GM19468 (cell line): ENCODE data around the gene IGF2.
"Not testable (repeated sequence)": the region's sequence is repeated elsewhere in the genome, so short reads cannot be mapped to it uniquely, and the experiment has no call there.

ENCODE experiments used
- ATAC-seq: cut with Tn5 transposase; IDR thresholded peaks from one replicate; pipeline ENCODE4 v1.9.1; 2021; ENCODE audit warnings: mild to moderate bottlenecking, moderate library complexity, moderate number of reproducible peaks; ENCODE audit not compliant: unreplicated experiment; ENCODE audit errors: extremely low read depth

IGF2 gene, protein sequence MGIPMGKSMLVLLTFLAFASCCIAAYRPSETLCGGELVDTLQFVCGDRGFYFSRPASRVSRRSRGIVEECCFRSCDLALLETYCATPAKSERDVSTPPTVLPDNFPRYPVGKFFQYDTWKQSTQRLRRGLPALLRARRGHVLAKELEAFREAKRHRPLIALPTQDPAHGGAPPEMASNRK

DNA sequence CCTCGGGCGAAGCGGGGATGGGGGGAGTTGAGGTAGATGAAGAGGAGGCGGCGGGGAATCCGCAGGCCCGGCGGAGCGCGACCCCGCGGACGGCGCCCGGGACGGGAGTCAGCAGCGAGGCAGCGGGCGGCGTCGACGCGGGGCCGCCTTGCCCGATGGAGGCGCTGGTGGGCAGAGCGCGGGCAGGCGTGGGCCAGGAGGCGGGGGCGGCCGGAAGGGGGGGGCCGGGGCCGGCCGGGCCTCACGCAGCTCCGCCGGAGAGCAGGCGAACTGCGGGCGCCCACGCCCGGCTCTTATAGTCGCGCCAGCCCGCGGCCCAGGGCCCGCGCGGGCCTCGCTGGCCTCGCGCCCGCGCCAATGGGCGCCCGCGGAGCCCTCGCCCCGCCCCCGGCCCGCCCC is at the start of gene IGF2:
Gene IGF2, minus strand, starts transcription at position 267 of the 399 bp plus-strand sequence. CDS start 3,866 bp downstream, outside the sequence.
- no peak for ATAC-seq

DNA sequence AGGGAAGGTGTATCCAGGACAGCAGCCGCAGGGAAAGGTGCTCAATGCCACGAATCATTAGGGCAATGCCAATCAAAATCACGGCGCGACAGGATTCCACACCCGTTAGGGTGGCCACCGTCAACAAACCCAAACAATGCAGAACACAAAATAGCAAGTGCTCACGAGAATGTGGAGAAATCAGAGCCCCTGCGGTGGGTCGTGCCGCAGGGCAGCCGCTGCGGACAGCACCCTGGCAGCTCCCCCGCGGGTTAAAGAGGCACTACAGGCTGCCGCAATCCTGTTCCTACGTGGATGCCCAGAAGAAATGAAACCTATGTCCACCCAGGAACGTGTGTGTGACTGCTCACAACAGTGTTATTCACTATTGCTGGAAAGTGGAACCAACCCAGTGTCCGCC is 49.6 kb upstream of the IGF2 start:
- ATAC-seq = no peak

DNA sequence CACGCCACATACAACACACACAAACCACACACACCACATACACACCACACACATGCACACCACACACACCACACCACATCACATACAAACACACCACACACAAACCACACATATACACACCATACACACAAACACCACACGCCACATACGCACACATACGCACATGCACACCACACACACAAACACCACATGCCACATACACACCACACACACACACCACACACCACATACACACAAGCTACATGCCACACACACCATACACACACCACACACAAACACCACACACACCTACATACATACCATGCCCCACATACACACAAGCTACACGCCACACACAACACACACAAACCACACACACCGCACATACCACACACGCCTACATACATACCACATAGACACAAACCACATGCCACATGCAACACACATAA is 48.1 kb upstream of the IGF2 start:
- ATAC-seq = no peak

DNA sequence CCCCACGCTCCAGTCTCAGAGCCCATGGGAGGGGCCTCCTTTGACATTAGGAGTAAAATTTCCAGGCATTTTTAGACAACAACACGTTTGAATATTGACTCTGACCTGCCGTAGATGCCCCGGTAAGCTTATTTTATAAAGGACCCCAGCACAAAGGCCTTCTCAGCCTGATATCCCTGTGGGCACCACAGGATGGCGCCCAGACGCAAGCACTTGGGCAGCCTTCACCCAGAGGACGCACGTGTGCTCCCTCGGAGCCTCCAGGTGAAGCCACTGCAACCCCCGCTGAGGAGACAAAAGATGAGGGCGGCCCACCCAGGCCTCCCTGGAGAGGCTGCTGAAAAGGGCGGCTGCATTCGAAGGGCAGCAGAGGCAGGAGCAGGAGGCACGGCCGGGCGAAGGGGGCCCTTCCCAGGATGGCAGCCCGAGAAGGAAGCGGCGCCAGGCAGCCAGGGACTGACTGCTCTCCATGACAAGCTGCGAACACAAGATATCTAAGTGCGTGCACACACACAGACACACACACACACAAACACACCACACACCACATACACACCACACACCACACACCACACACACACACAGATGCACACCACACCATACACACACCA is 47.6 kb upstream of the IGF2 start:
- ATAC-seq = no peak

DNA sequence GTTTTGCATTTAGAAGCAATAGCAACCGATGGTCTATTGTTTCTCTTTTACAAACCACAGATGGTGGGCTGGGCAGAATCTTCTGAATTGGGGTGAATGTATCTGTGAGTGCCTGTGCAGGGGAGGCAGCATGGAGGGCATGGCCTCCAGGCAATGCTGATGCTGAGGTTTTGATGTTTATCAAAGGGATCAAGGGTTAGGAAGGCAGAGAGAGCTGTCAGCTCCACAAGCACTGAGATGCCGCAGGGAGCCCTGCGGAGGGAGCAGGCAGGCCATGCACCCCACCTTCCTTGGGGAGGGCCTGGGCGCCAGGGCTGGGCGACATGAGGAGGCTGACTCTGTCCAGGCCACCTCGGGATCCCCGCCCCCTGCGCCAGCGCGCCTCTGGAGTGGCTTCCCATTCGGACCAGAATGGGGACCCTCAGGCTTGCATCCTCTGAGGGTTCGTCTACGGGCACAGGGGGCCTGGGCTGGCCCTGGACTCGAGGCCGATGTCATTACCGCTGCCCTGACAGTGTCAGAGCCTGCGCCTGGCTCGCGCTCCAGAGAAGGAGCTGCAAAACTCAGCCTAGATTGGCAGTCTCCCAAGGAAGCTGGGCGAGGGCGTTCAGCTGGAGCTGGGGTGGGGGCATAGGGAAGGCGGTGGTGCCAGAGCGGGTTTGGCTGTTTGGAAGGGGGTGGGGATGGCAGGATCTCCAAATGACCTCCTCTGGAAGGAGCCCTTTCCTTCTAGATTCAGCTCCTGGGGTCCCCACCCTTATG is 46.3 kb upstream of the IGF2 start:
- ATAC-seq = no peak

DNA sequence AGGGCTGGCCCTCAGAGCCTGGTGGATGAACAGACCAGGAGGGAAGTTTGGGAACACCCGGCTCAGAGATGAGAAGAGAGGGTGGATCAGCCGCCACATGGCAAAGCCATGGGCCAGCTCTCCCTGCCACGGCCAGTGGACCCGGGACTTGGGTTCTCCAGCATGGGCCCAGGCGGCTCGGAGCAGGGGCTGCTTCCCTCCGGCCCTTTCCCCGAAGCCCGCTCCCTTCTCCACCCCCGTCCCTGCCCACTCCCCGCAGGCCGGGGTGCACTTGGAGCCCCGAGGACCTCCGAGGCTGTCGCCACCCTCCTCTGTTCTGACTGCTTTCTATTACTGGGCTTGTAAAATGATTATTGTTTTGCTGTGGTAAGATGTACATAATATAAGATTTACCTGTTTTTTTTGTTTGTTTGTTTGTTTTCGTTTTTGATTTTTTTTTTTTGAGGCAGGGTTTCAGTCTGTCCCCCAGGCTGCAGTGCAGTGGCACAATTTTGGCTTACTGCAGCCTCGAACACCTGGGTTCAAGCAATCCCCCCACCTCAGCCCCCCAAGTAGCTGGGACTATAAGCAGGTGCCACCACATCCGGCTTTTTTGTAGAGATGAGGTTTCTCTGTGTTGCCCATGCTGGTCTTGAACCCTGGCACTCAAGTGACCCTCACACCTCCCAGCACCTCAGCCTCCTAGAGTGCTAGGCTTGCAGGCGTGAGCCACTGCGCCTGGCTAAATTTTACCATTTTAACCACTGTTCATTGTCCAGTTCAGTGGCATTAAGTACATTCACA is 43.7 kb upstream of the IGF2 start:
- ATAC-seq = no peak

DNA sequence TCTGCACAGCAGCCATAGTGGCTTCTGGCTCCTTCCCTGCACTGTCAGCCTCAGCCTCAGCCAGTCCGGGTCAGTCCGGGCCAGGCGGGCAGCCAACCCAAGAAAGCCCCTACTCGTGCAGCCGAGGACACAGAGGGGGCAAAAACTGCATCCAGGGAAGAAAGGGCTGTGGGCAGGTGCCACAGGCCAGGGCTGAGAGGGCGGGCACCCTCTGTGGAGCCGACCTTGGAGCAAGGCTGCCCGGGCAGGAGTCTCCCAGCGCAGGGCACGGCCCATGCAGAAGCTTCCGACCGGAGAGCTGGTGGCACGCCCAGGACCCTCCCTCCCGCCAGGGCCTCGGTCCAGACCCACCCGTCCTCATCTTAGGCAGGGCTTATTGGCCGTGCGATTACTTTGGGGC is 42.9 kb upstream of the IGF2 start:
- ATAC-seq = no peak

DNA sequence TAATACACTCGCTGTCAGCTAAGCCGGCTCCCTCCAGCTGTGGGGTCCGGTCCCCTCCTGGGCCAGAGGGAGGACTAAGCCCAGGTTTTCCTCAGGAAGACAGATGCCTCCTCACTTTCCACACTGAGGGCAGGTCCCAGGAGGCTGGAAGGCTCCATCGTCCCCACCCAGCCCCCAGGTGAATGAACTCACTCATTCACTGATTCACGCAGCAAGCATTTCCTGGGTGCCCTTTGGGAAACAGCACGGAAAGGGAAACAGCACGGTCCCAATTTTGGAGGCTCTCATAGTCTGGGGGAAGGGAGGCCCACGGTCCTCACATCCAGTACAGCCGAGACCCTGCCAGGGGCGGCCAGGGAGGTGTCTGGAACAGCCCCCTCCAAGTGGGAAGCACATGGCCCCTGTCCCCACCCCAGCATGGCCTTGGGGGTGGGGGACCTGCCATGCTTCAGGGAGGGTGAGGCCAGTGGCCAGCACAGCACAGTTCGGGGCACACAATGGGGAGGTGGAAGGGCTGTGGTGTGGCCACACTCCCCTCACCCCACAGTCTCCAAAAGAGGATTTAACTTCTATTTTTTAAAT is 41.7 kb upstream of the IGF2 start:
- ATAC-seq = no peak

DNA sequence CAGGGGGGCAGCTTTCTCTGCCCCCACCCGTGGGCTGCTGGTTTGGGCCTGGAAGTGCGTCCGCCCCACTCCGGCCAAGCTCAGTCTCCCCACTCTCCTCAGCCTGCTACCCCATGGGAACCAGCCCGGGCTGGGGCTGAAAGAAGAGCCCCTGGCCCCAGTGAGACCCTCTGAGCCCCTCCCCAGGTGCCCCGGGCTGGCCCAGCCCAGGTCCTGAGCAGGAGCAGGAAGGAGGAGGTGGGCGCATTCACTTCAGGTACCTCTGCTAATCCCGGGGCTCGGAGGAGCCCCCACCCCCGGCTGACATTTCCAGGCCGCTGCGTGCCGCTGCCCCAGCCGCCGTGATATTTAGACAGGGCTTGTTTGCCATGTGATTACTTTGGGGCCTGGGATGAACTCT is 41.2 kb upstream of the IGF2 start:
- no peak for ATAC-seq

DNA sequence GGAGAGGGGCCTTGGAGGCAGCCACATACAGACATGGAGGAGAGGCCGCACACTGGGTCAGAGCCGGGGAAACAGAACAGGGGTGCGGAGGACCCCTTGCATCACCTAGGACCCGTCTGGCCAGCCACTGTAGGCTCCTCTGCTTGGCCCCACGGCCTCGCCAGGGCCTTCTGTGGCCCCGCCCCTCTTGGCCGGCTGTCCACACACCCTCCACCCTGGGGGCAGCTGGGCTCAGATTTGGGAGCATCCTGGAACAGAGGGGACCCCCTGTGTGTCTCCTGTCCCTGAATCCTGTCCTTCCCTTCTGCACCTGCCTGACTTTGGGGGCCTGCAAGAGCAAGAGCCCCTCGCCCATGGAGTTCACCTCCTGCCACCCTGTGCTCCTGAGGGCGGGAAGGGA is 40.3 kb upstream of the IGF2 start:
- no peak for ATAC-seq

DNA sequence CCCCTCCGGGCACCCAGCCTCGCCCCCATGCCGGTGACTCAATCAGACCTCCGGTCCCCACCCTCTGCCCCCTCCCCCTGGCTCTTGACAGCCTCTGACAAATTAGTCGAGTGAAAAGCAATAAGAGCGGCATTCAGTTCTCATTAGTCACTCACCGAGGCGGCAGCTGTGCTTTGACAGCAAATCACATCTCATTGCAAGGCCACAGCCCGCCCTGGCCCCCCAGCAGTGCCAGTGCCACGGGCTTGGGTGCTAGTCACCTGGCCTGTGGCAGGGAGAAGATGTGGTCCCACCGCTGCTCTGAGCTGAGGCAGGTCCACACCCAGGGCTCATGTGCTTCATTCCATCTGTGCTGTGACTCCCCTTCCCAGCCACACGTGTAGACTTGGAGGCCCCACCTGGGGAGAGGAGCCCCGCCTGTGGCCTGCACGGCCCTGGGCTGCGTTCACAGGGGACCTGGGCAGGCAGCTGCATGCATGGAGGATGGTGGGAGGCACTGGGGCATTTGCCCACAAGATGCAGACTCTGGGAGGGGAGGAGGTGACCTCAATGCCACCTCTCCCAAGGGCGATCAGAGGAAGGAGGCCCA is 39.8 kb upstream of the IGF2 start:
- no peak for ATAC-seq

DNA sequence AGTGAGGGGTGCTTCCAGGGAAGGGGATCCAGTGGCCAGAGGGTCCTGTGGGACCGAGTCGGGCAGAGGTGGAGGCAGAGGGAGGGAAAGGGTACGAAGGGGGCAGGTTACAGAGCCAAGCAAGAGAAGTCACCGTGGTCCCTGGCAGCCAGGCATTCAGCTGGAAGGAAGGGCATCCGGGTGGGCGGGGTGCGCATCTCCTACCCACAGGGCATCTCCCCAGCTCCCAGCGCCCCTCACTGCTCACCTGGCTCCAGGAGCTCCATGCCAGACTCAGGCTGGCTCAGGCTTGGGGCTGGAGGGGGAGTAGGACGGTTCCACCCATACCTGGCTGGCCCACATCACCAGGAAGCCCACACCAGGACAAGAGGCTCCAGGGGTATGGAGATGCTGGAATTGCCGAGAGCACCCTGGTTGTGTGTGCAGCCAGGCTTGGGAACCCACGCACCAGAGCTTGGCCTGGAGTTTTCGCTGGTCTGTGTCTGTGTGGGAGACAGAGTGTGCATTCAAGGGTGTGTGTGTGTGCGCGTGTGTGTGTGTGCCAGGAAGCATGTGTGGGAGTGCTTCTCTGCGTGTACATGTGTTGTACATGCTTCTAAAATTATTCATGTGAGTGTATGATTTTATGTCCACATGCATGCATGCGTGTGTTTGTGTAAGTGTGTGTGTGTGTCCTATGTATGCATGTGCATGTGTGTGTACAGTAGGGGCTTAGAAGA is 39.0 kb upstream of the IGF2 start:
- not testable (repeated sequence) for ATAC-seq

DNA sequence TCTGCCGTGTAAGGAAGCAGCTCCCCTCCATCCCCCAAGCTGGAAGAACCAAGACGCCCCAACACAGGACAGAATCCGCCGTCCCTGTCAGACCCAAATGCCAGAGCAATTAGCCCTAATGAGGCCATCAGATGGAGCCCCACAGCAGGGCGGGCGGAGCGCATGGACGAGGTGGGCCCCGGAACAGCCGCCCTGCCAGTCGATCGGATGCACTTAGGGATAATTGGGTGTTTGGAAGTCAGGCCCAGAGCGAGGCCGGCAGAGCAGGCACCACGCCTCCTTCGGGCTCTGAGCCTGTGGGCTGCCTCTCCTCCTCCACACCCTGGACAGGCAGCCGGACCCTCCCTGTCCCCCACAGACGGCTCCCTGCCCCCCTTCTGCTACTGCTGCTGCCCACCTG is 37.9 kb upstream of the IGF2 start:
- no peak for ATAC-seq

DNA sequence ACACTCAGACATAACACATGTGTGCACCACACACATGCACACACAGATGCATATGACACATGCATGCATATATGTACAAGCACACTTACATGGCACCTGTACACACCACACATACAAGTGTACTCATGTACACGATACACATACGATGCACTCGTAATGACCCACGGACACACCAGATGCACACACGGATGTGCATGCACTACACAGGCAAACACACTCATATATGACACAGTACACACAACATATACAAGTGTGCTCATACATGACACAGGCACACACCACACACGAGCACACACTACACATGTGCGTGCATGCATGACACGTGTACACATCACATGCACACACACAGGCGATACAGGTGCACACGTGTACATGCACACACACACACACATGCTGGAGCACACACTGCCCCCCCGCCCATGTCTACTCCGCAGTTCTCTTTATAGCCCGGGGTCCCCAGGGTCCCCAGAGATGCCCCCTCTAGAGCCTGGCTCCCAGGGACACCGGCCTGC is 37.3 kb upstream of the IGF2 start:
- no peak for ATAC-seq

DNA sequence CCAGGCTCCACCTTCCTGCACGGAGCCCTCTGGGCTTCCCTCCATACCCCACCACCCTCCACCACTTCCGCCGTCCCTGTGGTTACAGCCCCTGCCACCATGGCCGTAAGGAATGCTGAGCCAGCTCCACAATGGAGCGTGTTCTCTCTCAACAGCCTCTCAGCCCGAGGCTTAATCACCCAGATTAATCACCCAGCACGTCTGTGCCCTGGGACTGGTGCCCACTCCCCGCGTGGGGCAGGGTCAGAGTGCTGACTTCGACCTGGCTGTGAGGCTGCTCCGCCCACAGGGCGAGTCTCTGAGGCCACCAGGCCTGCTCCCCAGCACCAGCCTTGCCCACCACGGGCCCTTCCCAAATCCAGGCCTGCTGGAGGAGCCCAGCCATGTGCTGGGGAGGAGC is 36.5 kb upstream of the IGF2 start:
- no peak for ATAC-seq

DNA sequence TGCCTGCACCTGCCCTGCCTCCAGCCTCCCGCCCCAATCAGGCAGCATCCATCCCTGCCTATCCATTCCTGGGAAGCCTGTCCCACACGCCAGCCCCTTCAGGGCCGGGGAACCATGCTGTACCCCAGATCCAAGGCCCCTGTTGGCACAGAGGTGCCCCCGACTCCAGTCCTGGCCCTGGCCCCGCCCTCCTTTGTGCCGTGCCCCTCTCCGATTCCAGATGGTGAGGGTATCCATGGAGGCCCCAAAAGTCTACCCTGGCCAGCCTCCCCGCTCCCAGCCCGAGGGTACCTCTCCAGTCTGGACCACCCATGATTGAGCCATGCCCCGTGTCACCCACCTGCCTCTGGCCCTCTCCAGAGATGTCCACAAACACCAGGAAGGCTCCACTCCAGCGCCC is 35.2 kb upstream of the IGF2 start:
- no peak for ATAC-seq

DNA sequence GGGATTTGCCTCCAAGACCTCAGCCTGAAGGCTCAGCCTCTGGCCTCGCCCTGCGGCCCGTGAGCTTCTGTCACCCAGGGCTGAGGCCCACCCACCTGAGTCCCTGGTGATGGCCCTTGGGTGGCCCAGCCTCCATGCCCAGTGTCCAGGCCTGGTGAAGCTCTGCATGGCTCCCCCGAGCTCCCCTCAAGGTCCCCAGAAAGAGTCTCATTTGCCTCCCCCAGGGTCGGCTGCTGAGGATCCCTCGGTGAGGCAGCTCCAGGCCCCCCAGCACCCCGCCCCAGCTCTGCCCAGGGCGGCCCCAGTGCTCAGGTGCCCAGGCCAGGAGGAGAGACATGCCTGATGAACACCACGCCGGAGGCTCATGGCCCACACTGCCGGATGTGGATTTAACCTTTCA is 34.6 kb upstream of the IGF2 start:
- ATAC-seq = no peak

DNA sequence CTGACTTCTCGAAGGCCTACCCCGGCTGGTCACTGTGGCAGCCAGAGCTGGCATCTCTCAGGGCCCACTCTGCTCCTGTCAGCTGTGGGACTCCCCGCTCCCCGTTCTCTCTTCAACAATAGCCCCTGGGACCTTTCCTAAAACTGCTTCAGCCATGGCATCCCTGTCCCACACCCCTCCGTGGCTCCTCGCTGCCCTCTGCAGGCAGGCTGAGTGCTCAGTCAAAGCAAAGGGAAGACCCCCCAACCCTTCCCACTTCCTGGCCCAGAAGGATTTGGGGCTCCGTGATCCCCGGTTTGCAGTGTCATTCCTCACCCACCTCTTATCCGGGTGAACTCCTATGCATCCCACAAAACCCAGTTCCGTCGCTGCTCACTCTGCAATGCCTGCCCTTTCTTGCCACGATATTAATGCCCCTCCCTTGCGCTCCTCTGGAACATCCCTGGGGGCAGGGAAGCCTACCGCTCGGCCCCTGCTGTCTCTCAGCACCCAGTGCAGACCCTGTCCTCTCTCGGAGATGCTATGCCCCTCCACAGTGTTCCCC is 34.0 kb upstream of the IGF2 start:
- no peak for ATAC-seq

DNA sequence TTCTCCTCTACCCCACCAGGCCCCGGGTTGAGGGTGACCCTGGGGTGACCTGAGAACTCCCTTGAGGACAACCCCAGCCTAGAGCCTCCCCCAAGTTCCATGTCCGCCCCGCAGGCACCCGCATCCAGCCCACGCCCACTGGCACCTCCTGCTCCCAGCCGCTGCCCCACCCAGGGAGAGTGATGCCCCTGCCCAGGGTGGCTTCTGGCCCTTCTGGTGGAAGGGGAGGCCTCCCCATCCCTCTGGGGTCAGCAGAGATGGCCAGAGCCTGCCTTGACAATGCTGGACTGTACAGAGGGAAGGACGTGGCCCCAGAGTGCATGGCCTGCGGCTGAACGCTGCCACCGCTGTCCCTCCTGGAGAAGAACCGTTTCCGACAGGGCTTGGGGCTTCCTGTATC is 33.5 kb upstream of the IGF2 start:
- ATAC-seq = no peak
